Iris pigment epithelial cell (primary cell): ENCODE measurements around the gene RAB13.
"Not testable (repeated sequence)": the region's sequence is repeated elsewhere in the genome, so short reads cannot be mapped to it uniquely, and the experiment has no call there.

Experiments
- DNase-seq: peaks from one replicate; pipeline ENCODE4 v3.0.0-alpha.2; 2011; ENCODE audit warnings: low read depth

RAB13 gene

GRCh38 chr1:153985941-153986761 lies at the start of gene RAB13:
Gene RAB13 (minus strand): TSS chr1:153986339. CDS start chr1:153986236, 103 bp downstream.
- peak; percentile 78 for DNase-seq

DNA sequence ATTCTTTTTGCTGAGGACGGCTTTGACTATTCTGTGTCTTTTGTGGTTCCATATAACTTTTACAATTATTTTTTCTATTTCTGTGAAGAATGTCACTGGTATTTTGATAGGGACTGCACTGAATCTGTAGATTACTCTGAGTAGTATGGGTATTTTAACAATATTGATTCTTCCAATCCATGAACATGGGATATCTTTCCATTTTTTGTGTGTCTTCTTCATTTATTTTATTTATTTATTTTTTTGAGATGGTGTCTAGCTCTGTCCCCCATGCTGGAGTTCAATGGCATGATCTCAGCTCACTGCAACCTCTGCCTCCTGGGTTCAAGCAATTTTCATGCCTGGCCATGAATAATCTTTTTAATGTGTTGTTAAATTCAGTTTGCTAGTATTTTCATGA lies 47.6 kb upstream of the RAB13 start:
- DNase-seq: not testable (repeated sequence)

GRCh38 chr1:154019940-154020339 lies 33.8 kb upstream of the RAB13 start:
- DNase-seq: no peak

DNA sequence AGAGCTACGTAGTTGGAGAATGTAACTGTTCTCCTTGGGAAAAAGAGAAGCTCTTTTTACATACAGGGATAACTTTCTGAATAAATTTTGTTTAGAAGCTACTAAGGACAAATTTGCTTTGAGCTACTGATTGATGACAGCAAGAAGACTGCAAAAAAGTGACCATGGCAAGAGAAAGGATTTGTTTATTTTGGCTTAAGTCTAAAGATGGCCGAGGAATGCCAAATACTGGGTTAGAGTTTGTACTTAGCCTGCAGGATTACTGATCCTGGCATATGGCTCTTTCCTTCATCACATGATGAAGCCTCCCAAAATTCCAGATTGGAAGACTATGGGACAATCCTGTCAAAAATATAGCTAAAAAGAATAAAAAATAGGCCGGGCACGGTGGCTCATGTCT lies 33.1 kb upstream of the RAB13 start:
- no peak for DNase-seq

DNA sequence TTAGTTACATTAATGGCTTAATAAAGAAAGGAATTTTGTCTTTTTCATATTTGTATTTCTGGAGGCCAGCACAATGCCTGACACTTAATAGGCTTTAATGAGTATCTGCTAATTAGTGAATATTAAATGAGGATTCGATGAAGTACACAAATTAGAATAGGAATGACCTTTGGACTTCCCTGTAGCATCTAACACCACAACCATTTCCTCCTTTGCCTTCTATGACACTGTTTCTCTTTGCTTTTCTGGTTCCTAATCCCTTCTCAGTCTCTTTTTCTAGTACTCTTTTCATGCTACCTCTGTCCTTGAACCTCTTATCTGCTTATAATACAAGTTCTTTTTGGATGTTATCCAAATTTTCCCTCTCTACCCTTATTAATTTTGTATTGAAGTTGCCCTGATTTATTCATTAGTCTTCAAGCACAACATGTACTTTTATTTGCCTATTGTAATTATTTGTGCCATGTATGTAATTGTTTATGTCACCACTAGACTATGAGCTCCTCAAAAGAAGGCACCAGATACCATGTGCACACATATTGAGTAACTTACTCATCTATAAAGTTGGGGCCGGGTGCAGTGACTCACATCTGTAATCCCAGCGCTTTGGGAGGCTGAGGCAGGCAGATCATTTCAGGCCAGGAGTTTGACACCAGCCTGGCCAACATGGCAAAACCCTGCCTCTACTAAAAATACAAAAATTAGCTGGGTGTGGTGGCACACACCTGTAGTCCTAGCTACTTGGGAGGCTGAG lies 28.2 kb upstream of the RAB13 start:
- peak; percentile 85 for DNase-seq

GRCh38 chr1:154012543-154012942 lies 26.4 kb upstream of the RAB13 start:
- DNase-seq: not testable (repeated sequence)

DNA sequence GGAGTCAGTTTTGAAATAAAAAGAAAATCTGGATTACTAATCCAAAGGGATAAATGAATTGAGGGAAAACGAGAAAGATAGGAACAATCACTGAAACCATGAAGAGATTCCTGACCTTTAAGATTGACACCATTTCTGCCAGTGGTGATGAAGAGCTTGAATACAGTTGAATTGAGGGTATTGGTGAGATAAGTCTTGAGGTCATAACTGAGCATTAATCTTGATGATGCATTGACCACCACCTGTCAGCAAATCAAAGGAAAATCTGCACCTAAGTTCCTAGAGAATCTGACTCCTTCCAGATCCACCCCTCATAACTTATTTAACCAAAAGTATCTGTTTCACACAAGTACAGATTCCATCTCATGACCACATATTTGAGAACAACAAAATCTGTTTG lies 26.0 kb upstream of the RAB13 start:
- no peak for DNase-seq

DNA sequence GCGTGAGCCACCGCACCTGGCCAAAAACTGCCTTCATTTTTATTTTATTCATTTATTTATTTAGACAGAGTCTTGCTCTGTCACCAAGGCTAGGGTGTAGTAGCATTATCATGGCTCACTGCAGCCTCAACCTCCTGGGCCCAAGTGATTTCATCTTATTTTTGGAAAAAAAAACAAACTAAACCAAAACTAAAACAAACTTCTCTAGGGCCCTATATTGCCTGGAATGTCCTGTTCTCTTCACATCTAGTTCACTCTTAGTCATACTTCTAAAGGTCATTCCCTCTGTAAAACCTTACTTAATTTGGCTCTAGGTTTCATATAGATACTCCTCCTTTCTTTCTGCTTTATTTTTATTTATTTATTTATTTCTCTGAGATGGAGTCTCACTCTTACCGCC lies 20.0 kb upstream of the RAB13 start:
- DNase-seq: peak; percentile 81

- DNase-seq: no peak
Observed at GRCh38 chr1:154000420-154000819, 14.3 kb upstream of the RAB13 start.

- not testable (repeated sequence) for DNase-seq
Observed at GRCh38 chr1:153996882-153997281, 10.7 kb upstream of the RAB13 start.

- DNase-seq: no peak
Observed at GRCh38 chr1:153995640-153996039, 9.5 kb upstream of the RAB13 start.

GRCh38 chr1:153995202-153995601 lies 9.1 kb upstream of the RAB13 start:
- no peak for DNase-seq

DNA sequence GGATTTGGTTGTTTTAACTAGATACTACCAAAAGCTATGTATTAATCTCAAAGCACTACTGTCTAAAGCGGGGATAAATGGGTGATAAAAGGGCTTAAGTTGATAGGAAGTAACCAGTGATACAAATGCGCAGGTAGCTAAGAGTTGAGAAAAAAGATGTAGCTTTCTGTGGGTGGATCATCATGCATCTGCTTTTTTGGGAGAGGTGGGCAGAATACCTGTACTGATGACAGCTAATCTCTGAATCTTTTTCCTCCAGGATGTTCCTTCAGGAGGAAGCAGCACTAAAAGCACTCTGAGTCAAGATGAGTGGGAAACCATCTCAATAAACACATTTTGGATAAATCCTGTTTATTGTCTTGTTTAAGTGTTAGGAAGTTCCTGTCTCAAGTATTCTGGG lies 5.7 kb upstream of the RAB13 start:
- DNase-seq: no peak

GRCh38 chr1:153991151-153991630 lies 5.1 kb upstream of the RAB13 start:
- peak; percentile 8 for DNase-seq

DNA sequence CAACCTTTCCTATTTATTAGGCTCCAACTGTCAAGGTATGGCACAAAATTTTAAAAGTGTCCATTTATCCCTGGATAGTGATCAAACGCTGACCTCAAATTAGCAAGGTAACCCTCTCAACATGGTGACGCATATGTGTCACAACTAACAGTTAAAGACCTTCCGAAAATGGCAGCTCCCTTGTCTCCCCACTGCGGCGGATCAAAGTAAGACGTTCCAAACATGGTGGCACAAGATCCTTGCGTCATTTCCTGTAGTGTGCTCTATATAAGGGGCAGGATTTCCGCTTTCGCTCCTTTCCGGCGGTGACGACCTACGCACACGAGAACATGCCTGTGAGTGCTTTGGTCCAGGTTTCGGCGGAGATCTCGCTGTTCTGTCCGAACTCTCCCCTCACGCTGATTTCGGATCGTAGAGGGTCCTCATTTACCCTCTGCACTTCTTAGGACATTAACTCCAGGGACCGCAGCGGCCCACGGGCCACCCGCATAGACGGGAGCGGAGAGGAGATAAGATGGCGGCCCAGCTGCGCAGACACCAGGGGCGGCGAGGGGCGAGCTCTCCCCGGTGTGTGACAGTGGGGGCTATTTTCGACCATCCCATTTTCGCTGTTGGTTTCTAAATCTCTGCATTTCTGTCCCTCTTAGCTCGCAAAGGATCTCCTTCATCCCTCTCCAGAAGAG lies 4.5 kb upstream of the RAB13 start, which contains the start of gene RPS27:
Gene RPS27 (plus strand): TSS at position 295 of the 683 bp plus-strand sequence. CDS start 35 bp downstream, at position 330.
- DNase-seq: peak; percentile 97

- DNase-seq: no peak
Observed at GRCh38 chr1:153987621-153988020, 1.5 kb upstream of the RAB13 start.

DNA sequence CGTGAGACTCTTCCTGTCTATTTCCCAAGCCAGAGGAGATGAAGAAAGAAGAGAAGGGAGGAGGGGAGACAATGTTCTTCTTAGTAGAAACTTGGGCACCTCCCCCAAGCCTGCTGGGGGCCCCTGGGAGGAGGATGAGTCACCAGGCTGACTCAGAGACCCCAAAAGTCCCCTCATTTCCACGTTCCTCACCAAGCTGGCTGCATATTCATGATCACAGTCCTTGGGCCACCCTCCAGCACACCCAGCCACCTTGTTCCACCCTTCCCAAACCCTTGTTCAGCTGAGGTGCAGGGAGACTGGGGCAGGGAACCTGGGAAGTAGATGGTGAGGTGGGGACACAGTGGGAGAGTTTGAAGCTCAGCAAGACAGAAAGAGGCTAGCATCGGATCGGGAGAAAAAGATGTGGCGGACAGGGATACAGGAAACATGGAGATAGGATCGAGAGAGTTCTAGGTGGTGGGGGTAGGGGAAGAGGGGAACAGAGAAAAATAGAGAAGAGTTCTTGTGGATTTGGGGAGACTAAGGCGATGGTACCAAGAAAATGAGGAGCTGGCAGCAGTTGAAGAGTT lies 712 bp downstream of the RAB13 start:
- DNase-seq: peak; percentile 72

DNA sequence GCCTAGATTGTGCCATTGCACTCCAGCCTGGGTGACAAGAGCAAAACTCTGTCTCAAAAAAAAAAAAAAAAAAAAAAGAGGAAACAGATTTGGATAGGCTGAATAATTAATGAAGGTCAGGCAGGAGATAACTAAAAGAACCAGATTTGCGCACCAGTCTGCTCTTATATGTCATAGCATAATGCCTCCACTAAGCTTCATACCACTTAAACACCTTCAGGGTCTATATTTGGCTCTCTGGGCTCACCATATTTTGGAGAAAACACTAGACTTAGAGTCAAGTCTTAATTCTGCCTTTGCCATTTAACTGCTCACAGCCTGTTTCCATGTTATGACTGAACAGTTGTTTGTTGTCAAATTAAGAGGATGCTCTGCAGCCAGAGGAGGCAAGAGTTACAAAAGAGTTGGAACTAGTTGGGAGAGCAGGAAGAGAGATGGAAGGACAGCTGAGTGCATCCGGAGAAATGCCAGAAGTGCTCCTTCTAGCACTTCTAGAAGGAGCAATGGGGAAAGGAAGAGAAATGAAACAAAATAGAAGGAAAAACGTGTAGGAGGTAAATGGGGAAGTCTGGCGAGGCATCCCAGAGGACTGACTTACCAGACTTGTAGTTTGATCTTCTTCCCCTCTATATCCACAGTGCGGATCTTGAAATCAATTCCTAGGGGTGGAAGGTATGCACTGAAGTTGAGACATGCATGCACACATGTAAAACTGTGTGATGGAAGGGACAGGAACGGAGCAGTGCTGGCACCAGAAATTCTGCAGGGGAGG lies 1.8 kb downstream of the RAB13 start:
- no peak for DNase-seq

DNA sequence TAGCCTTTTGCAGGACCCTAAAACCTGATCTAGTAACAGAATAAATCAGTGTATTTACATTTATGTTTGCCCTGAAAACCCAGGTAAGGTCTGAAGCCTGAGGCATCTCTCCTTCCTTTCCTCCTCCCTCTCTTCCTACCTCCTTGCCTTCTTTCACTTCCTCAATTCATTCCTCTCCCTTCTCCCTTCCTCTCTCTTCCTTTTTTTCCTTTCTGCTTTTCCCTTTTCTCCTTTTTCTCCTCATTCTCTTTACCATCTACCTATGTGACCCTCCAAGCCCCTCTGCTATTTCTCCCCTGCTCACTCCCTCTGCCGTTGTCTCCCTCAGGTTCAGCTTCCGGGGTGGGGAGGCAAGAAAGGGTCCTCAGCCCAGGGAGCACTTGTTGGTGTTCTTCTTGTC lies 4.4 kb downstream of the RAB13 start:
- not testable (repeated sequence) for DNase-seq

GRCh38 chr1:153979091-153979490 lies 7.0 kb downstream of the RAB13 start:
- DNase-seq: not testable (repeated sequence)

DNA sequence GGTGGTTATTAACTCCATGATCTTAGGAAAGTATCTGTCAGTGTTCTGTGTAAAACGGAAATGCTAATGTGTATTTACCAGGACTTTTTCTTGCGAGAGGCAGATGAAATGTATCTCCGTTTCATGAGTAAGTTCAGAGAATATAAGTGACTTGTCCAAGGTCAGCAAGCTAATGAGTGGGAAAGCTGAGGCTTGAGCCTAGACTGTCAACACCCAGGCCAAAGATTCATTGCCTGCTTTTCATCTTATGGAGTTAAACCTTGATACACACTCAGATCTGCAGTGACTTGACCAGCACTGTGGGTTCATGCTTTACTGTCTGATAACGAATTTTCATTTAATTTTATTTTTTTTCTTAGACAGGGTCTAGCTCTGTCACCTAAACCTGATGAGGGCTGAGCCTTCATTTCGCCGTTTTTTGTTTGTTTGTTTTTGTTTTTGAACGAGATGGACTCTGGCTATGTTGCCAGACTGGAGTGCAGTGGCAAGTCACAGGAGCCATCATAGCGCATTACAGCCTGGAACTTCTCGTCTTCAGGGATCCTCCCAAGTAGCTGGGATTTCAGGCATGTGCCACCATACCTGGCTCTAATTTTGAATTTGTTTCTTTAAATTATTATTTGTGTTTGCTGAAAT lies 7.7 kb downstream of the RAB13 start:
- no peak for DNase-seq
